NK-92 treated with Interleukin-12 subunit alpha and Interleukin-12 subunit beta, amount 100 ng/mL, for 24 hours (cell line): ENCODE measurements around the gene VEGFA.

ENCODE experiments used
- DNase-seq: peaks from one replicate; lab custom pipeline; 2025; lab: John Stamatoyannopoulos, UW

The VEGFA gene

GRCh38 chr6:43738877-43739641 is 31.0 kb upstream of the VEGFA start:
- DNase-seq, result no peak

DNA sequence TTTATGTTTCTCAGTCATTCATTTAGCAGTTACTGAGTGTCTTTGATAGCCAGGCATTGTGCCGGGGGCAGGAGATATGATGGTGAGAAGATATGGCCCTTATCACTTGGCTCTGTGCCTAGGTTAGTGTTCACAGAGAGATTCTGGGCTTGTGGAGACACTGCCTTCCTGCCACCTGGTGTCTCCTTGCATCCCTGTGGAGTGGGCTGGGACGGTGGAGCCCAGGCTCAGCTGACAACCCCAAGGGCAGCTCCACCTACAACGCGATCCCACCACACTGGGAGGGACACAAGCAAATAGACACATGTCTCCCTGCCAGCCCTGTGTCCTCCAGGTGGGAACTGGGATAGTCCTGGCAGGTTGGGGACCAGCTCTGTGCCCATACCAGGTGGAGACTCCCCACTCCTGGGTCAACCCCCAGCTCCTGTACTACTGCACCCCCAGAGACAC is 30.3 kb upstream of the VEGFA start:
- DNase-seq, result no peak

DNA sequence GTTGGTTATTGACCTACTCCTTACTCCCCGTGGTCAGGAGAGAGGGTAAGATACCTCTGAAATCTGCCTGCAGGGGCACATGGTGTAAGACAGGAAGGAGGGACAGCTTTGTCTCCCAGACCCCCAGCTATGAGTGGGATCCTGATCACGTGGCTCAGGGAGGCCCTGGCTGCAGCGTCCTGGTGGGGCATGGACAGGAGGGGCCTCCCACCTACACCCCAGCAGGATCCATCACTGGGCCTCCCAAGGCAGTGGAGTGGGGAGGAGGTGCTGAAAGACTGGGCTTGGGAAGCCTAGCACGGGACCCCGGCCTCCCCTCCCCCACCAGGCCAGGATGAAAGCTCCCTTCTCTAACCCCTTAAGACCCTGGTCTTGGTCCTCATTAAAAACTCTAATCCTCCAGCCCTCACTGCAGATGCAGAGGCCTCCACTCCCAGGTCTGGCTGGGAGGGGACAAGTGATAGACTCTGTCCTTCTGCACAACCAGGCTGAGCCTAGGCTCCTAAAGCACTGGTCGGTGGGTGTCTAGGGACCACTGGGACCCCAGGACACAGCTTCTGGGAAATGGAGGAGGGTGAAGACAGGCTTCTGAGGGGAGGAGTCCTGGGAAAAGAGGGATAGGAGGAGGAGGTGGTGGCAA is 29.6 kb upstream of the VEGFA start:
- DNase-seq, result no peak

GRCh38 chr6:43740961-43741764 is 28.8 kb upstream of the VEGFA start:
- no peak for DNase-seq

- no peak for DNase-seq
These were observed 28.2 kb upstream of the VEGFA start for GRCh38 chr6:43741829-43742228.

DNA sequence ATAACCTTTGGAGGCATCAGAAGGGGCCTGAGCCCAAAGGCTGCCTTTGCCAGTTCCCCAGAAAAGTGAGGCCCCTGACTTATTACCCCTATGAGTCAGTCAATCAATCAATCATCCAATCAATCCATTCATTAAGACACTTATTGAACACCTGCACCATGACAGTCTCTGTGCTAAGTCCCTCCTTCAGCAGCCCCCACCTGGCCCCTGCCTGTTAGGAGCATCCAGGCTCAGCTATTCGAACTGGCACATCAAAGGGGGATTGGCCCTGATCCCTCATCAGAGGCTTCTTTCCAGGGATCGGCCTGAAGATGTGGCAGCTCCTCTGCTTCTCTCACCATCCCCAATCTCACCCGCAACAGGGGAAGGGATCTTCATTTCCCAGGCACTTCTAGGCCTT is 27.7 kb upstream of the VEGFA start:
- no peak for DNase-seq

DNA sequence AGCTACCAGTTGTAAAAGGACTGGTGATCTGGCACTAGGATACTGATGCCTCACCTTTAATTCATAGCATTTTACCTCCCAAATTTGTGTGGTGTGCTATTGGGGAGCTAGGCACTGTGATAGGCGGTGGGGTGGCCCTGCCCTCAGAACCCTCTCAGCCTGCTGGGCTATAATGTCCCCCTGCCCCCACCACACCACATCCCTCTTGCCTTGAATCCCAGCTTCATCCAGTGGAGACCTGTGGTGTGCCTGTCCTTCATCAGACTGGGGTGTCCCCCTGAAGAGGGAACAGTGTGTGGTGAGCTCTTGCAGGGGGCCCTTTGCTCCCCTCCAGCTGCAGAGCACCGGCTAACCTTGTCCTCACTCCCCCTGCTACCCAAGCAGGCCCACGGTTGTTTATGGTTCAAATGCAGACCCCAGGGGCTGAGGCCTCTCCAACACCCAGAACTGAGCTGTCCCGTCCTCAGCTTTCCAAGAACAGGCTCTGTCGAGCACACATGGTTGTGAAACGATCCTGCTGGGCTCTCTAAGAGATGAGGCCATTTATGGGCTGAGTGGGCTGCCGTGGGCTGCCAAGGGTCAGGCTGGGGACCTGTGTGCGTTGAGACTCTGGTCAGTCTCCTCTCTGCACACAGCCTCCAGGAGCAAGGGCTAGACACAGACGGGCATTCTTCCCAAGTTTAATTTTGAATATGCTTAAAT is 26.9 kb upstream of the VEGFA start:
- DNase-seq, result no peak

DNA sequence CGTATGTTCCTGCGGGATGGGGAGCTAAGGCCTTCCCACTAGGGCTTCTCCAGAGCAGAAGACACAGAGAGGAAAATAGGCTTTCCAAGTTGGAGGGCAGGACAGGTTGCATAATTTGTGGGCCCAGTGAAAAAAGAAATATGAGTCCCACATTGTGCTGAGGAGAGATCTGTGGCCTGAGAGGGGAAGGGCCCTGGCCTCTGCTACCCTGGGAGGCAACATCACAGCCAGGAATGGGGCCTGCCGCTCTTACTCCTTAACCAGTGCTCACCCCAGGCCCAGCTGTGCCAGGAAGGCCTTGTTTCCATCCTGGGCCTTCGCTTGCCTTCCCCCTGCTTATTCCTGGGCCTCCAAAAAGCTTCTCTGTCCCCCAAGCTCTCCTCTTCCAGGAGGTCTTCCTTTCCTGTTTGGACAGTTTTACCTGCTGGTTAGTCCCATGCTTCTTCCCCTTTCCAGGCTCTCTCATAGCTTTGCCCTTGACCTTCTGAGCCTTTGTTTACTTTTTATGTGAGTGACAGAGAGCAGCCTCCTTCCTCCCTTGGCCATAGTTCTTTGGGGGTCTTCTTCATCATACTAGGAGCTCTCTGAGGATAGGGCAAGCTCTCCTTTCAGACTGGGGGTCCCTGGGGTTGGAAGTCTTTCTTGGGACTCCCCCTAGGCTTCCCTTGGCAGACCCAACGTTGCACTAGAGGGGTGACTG is 26.2 kb upstream of the VEGFA start:
- DNase-seq, result no peak

DNA sequence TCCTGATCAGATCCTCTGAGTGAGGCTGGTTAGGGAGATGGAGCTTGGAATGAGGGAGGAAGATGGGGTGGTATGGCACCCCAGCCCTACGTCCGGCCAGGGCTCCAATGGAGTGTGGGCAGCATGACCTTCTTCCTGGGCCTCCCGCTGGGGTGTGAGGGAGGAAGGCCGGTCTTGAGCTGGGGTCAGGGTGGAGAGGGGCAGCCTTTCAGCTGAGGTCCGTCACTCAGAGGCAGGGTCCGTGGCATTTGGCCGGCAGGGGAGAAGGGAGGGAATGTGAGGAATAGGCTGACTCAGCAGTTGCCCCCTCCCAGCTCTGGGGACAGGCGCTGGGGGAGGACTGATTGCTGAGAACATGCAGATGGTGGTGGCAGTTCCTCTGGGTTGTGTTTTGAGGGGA is 25.5 kb upstream of the VEGFA start:
- no peak for DNase-seq

- DNase-seq, result no peak
These were observed 24.9 kb upstream of the VEGFA start for GRCh38 chr6:43744931-43745727.

GRCh38 chr6:43746071-43746470 is 23.9 kb upstream of the VEGFA start:
- no peak for DNase-seq

- no peak for DNase-seq
These were observed 23.4 kb upstream of the VEGFA start for GRCh38 chr6:43746613-43747102.

- DNase-seq, result no peak
These were observed 22.2 kb upstream of the VEGFA start for GRCh38 chr6:43747784-43748183.

DNA sequence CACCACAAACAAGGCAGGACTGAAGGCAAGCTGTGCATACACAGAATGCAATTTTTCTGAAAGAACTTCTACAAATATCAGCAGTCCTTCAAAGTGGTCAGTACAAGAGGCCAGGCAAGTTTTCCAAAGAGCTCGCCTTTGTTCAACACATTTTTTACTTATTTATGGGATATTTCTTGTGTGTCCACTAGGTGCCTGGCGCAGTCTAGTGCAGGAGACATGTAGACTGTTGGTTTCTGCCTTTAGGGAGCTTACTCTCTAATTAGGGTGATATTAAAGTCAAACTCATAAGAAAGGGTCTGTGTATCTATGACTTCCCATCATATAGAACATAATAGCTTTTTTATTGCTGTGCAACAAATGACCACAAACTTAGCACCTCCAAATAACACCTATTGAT is 21.2 kb upstream of the VEGFA start:
- DNase-seq, result no peak

GRCh38 chr6:43749461-43749860 is 20.6 kb upstream of the VEGFA start:
- DNase-seq, result no peak

GRCh38 chr6:43750622-43751021 is 19.4 kb upstream of the VEGFA start:
- DNase-seq, result no peak

- DNase-seq, result no peak
These were observed 16.3 kb upstream of the VEGFA start for GRCh38 chr6:43753570-43754183.

- no peak for DNase-seq
These were observed 11.9 kb upstream of the VEGFA start for GRCh38 chr6:43757966-43758616.

DNA sequence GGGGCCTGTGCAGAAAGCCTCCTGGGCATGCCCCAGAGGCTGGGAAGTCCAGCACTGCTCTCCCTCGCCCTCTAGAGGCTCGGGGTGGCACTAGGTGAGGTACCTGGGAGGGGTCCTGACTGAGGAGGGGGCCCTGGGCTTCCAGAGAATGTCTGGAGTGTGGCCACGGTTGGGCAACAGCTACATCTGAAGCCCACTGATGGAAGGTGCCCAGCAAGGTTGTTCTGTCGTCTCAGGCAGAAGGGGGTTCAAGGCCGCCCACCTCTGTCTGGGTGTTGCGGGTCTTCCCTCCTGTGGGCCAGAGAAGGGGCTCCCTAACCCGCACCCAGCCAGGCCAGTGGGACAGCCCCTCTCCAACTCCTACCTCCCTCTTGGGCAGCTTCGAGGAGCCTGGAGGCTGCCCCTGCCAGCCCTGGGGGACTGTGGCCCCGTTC is 11.4 kb upstream of the VEGFA start:
- DNase-seq, result no peak
